Upper lobe of left lung (tissue), 6 donors: Measurements from ENCODE around the gene FUT2. TPM values are rescaled to one million over a fixed set of nuclear protein-coding genes. Genes with fewer than 3 reads are reported as not detected.
"Not testable (repeated sequence)": the region's sequence is repeated elsewhere in the genome, so short reads cannot be mapped to it uniquely, and the experiment has no call there.

Experiments
- ATAC-seq, 2 donors: fragments of 200-7000 bp; cut with Tn5 transposase; one replicate each; pipeline ENCODE4 v1.9.1; 2022; ENCODE audit warnings: mild to moderate bottlenecking in 2 of 2, moderate library complexity in 2 of 2; ENCODE audit not compliant: low FRiP score in 2 of 2
- DNase-seq, 2 donors: peaks; one replicate each; pipeline ENCODE4 v3.0.0-alpha.2; 2019 to 2020
- H3K27ac ChIP-seq, 4 donors: fragments of 200-600 bp; sonication (generic); one replicate each; pipeline ENCODE4 v1.5.1; 2016 to 2019
- H3K27me3 ChIP-seq, 4 donors: fragments of 200-600 bp; sonication (generic); one replicate each; pipeline ENCODE4 v1.5.1; 2017 to 2019
- H3K36me3 ChIP-seq, 4 donors: fragments of 200-600 bp; sonication (generic); one replicate each; pipeline ENCODE4 v1.5.1; 2016 to 2019
- H3K4me1 ChIP-seq, 4 donors: fragments of 200-600 bp; sonication (generic); one replicate each; pipeline ENCODE4 v1.5.1; 2018 to 2019
- H3K4me3 ChIP-seq, 4 donors: fragments of 200-600 bp; sonication (generic); one replicate each; pipeline ENCODE4 v1.5.1; 2017 to 2019; ENCODE audit warnings: mild to moderate bottlenecking in 2 of 4, moderate library complexity in 1 of 4
- H3K9me3 ChIP-seq, 4 donors: fragments of 200-600 bp; sonication (generic); one replicate each; pipeline ENCODE4 v1.5.1; 2018 to 2019
- EP300 ChIP-seq, 4 donors: sonication (generic); formaldehyde crosslinking; IDR thresholded peaks; one replicate each; pipeline ENCODE4 v1.5.1; 2017; ENCODE audit warnings: antibody characterized with exemption in 4 of 4, control low read depth in 2 of 4
- POLR2A ChIP-seq, 4 donors: fragments of 450-650 bp; IDR thresholded peaks; one replicate each; pipeline ENCODE4 v1.5.1; 2016 to 2017; ENCODE audit warnings: antibody characterized with exemption in 4 of 4, mild to moderate bottlenecking in 2 of 4
- POLR2AphosphoS5 ChIP-seq, 2 donors: sonication (generic); formaldehyde crosslinking; IDR thresholded peaks; one replicate each; pipeline ENCODE4 v1.5.1; 2017; ENCODE audit warnings: antibody characterized with exemption in 2 of 2
- WGBS, 2 donors: methylation state at CpG; one replicate each; pipeline ENCODE4 v1.1.5; 2017 to 2018; 5-methylcytosine and 5-hydroxymethylcytosine counted together
- total RNA-seq, 6 donors: library from RNA; depleted of rRNA in 4 of 6; stranded (reverse); fragments of >200 nt in 4 of 6; gene quantifications; one replicate each; pipeline versions ENCODE4 v1.1.0 to v1.2.1, GENCODE V29; 2016 to 2021
- TF ChIP-seq, protein P1 (sequence below), 6 experiments: fragments of 450-650 bp in 4 of 6; fragments of 200-600 bp in 2 of 6; sonication (generic) in 2 of 6; IDR thresholded peaks; one replicate each; pipeline ENCODE4 v1.5.1; 2016 to 2019; ENCODE audit warnings: antibody characterized with exemption in 6 of 6
- donor health status: DM: no; HTN: no; CAD: no; lungs with moderate emphysema.
- donor health status: DM: no; HTN: yes; CAD: no; lungs with severe emphysema.

The FUT2 gene
- total RNA-seq, 6 donors from 2014 or later = 0.15 to 4.7 (median 1.9) TPM; not detected in 1

DNA sequence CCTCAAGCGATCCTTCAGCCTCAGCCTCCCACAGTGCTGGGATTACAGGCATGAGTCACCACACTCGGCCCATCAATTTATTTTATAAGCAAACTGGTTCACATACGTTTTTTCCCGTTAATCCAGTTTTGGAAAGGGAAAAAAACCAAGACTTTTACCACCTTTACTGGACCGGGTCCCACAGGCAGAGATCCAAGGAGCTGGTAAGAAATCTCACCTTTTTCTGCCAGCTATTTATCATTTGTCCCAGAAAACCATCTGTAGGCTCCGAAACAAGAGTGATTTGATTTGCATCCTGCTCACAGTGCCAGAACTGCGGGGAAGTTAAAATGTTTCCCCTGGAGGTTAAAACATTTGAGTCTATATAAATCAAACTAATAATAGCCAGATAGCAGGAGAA lies 6.3 kb upstream of the FUT2 start:
- Histone ChIP-seq H3K4me3 (no peak overlapping the region), H3K27me3 (no peaks in the 10 kb centered on the region), H3K4me1 (peaks cover 0 to 4% (median 1%) of the 10 kb centered on the region in 4 donors), H3K27ac (no peak overlapping the region), H3K36me3 (no peaks in the 10 kb centered on the region), H3K9me3 (no peaks in the 10 kb centered on the region)
- TF ChIP-seq EP300 (IDR thresholded peaks at IDR 0.05) (no peak), POLR2A (IDR thresholded peaks at IDR 0.05) (no peak), POLR2AphosphoS5 (IDR thresholded peaks at IDR 0.05) (no peak)
- TF ChIP-seq, protein P1, sequence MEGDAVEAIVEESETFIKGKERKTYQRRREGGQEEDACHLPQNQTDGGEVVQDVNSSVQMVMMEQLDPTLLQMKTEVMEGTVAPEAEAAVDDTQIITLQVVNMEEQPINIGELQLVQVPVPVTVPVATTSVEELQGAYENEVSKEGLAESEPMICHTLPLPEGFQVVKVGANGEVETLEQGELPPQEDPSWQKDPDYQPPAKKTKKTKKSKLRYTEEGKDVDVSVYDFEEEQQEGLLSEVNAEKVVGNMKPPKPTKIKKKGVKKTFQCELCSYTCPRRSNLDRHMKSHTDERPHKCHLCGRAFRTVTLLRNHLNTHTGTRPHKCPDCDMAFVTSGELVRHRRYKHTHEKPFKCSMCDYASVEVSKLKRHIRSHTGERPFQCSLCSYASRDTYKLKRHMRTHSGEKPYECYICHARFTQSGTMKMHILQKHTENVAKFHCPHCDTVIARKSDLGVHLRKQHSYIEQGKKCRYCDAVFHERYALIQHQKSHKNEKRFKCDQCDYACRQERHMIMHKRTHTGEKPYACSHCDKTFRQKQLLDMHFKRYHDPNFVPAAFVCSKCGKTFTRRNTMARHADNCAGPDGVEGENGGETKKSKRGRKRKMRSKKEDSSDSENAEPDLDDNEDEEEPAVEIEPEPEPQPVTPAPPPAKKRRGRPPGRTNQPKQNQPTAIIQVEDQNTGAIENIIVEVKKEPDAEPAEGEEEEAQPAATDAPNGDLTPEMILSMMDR (IDR thresholded peaks at IDR 0.05) = no peak
- WGBS, 2 donors = 78 to 80% methylated on average over 7 of the region's 7 CpGs
- ATAC-seq (no peak), DNase-seq (no peak)

DNA sequence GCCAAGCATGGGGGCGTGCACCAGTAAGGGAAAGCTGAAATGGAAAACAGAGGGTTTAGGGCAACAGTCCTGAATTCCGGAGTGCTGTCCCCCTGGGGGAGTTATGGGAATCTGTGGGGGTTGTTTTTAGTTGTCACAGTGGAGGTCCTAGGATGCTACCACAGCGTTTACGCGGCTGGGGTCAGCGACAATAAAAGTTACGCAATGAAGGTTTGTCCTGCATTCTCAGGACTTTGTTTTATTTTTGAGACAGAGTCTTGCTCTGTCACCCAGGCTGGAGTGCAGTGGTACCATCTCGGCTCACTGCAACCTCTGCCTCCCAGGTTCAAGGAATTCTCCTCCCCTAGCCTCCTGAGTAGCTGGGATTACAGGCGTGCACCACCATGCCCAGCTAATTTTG lies 2.1 kb upstream of the FUT2 start:
- H3K36me3 ChIP-seq, ATAC-seq, H3K27ac ChIP-seq, DNase-seq, H3K27me3 ChIP-seq, H3K4me3 ChIP-seq, H3K9me3 ChIP-seq: not testable (repeated sequence)
- WGBS, 2 donors = 89 to 93% methylated on average over 9 of the region's 9 CpGs
- H3K4me1 ChIP-seq = peaks cover 9 to 21% (median 14%) of the 10 kb centered on the region in 4 donors

- no peaks in the 10 kb centered on the region for H3K36me3 ChIP-seq
- H3K27me3 ChIP-seq = peaks cover 0 to 4% (median 0%) of the 10 kb centered on the region in 4 donors
- H3K4me1 ChIP-seq = peaks cover 9 to 21% (median 14%) of the 10 kb centered on the region in 4 donors
- DNase-seq = no peak
- peak overlapping the region in 3 of 4 donors; percentile 57 to 70 (median 68) for H3K27ac ChIP-seq
- peak; percentile 35 to 42 for ATAC-seq
- H3K4me3 ChIP-seq = peak overlapping the region in 3 of 4 donors; percentile 31 to 43 (median 38)
- TF ChIP-seq POLR2A (IDR thresholded peaks at IDR 0.05) (no peak), EP300 (IDR thresholded peaks at IDR 0.05) (no peak)
- TF ChIP-seq, protein P1 (IDR thresholded peaks at IDR 0.05) = no peak
- no peaks in the 10 kb centered on the region for H3K9me3 ChIP-seq
- WGBS, 2 donors = 4 to 7% methylated on average over 24 to 33 of the region's 34 CpGs
These were observed 711 bp downstream of the FUT2 start for GRCh38 chr19:48696353-48697010.

GRCh38 chr19:48698046-48698445 lies 2.3 kb downstream of the FUT2 start:
- 37 to 40% methylated on average over 4 of the region's 4 CpGs for WGBS, 2 donors
- H3K27ac ChIP-seq = peak overlapping the region in 1 of 4 donors; percentile 40
- H3K36me3 ChIP-seq = no peaks in the 10 kb centered on the region
- H3K9me3 ChIP-seq = no peaks in the 10 kb centered on the region
- TF ChIP-seq POLR2A (IDR thresholded peaks at IDR 0.05) (no peak), EP300 (IDR thresholded peaks at IDR 0.05) (no peak), POLR2AphosphoS5 (IDR thresholded peaks at IDR 0.05) (no peak)
- TF ChIP-seq, protein P1 (IDR thresholded peaks at IDR 0.05) = no peak
- ATAC-seq (peak; percentile 46 to 83), DNase-seq (peak in 1 of 2 donors; percentile 61)
- H3K4me3 ChIP-seq = no peak overlapping the region
- peaks cover 9 to 21% (median 14%) of the 10 kb centered on the region in 4 donors for H3K4me1 ChIP-seq
- H3K27me3 ChIP-seq = peaks cover 0 to 4% (median 0%) of the 10 kb centered on the region in 4 donors

GRCh38 chr19:48702701-48703100 lies 6.9 kb downstream of the FUT2 start:
- no peak for TF ChIP-seq POLR2A (IDR thresholded peaks at IDR 0.05)
- TF ChIP-seq, protein P1 (IDR thresholded peaks at IDR 0.05) = no peak
- no peak for TF ChIP-seq EP300 (IDR thresholded peaks at IDR 0.05)
- TF ChIP-seq POLR2AphosphoS5 (IDR thresholded peaks at IDR 0.05) = no peak

More at GRCh38 chr19:48702701-48703100, 6.9 kb downstream of the FUT2 start:
- Histone ChIP-seq H3K36me3 (peaks cover 0 to 4% (median 0%) of the 10 kb centered on the region in 4 donors), H3K9me3 (no peaks in the 10 kb centered on the region), H3K4me1 (peaks cover 0 to 6% (median 2%) of the 10 kb centered on the region in 4 donors), H3K27ac (no peak overlapping the region), H3K4me3 (no peak overlapping the region), H3K27me3 (no peaks in the 10 kb centered on the region)
- DNase-seq (peak in 1 of 2 donors; percentile 51), ATAC-seq (no peak)
- 95 to 96% methylated on average over 13 of the region's 13 CpGs for WGBS, 2 donors
